ENCODE measurements around the gene MRPL10.
A peak's percentile ranks its signal among the peaks of the same experiment; 100 is the strongest.
"Not testable (repeated sequence)": the region's sequence is repeated elsewhere in the genome, so short reads cannot be mapped to it uniquely, and the experiment has no call there.

MRPL10 gene

GRCh38 chr17:47789611-47790561 is 41.5 kb downstream of the MRPL10 start:
- no peak for DNase-seq (ENCODE audit: low read depth)

- DNase-seq (ENCODE audit: low read depth) = no peak
Observed at GRCh38 chr17:47785538-47786123, 45.7 kb downstream of the MRPL10 start.

- no peak for DNase-seq (ENCODE audit: low read depth)
Observed at GRCh38 chr17:47781397-47781796, 49.9 kb downstream of the MRPL10 start.

GRCh38 chr17:47778184-47778635 is 53.1 kb downstream of the MRPL10 start:
- no peak for DNase-seq (ENCODE audit: low read depth)

GRCh38 chr17:47776330-47777197 is 54.8 kb downstream of the MRPL10 start:
- DNase-seq (ENCODE audit: low read depth) = peak; percentile 31

- no peak for DNase-seq (ENCODE audit: low read depth)
Observed at GRCh38 chr17:47774987-47775580, 56.3 kb downstream of the MRPL10 start.

- DNase-seq (ENCODE audit: low read depth) = no peak
Observed at GRCh38 chr17:47774331-47774730, 57.0 kb downstream of the MRPL10 start.

GRCh38 chr17:47773649-47774048 is 57.7 kb downstream of the MRPL10 start:
- not testable (repeated sequence) for DNase-seq (ENCODE audit: low read depth)

Measured in CMK (cell line).